ENCODE results near the gene DENND10. TPM values are rescaled to one million over a fixed set of nuclear protein-coding genes. Genes with fewer than 3 reads are reported as not detected.
"Not testable (repeated sequence)": the region's sequence is repeated elsewhere in the genome, so short reads cannot be mapped to it uniquely, and the experiment has no call there.

Gene DENND10
- total RNA-seq, 4 donors from 2014 or later = 25.8 to 46.2 (median 40.5) TPM

DNA sequence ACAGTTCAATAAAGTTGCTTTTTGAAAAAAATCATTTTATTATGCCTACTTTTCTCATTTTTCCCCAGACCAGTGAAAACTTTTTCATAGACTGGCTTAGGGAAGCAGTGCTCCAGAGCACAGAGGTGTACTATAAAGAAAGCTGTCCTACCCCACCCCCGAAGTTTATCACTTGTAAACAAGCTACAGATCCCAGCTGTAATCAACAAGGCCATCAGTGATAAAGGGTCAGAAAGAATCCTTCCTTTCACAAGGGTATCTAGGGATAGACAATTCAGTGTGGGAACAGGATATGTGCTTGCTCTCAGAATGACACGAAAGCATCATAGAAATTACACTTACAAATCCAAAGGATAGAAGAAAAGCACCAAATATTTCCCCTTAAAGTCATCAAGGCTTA lies 70.2 kb downstream of the DENND10 start:
- 67 to 85% methylated on average over 2 of the region's 2 CpGs for WGBS, 2 donors
- DNase-seq (ENCODE audit: low spot score in 2 of 2) = no peak
- H3K4me3 ChIP-seq (ENCODE audit: low read depth, poor library complexity, severe bottlenecking) = no peak overlapping the region
- intact Hi-C loops (cut with DNase I; ENCODE audit: low total_unique reads) = no loop called here
- TF ChIP-seq, protein P1, sequence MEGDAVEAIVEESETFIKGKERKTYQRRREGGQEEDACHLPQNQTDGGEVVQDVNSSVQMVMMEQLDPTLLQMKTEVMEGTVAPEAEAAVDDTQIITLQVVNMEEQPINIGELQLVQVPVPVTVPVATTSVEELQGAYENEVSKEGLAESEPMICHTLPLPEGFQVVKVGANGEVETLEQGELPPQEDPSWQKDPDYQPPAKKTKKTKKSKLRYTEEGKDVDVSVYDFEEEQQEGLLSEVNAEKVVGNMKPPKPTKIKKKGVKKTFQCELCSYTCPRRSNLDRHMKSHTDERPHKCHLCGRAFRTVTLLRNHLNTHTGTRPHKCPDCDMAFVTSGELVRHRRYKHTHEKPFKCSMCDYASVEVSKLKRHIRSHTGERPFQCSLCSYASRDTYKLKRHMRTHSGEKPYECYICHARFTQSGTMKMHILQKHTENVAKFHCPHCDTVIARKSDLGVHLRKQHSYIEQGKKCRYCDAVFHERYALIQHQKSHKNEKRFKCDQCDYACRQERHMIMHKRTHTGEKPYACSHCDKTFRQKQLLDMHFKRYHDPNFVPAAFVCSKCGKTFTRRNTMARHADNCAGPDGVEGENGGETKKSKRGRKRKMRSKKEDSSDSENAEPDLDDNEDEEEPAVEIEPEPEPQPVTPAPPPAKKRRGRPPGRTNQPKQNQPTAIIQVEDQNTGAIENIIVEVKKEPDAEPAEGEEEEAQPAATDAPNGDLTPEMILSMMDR (IDR thresholded peaks at IDR 0.05) = no peak
- TF ChIP-seq POLR2A (IDR thresholded peaks at IDR 0.05) = no peak

DNA sequence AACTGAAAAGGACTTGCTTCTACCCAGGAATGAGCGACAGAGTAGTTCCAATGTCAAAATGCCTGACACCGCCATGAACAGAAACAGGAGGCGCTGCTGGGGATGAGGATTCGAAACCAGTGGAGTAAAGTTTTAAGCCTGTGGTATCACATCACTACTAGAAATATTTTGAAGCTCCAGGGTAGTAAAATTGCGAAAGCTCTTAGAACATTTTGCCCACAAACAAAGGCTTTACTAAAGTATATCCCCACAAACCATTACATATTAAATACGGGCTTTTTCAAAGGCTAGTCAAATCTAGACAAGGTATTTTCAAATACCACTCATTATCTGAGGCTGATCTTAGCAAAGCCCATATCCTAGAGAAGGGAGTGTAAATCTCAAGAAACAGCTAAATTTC lies 72.3 kb downstream of the DENND10 start:
- WGBS, 2 donors = 88 to 90% methylated on average over 6 of the region's 6 CpGs
- intact Hi-C loops (cut with DNase I; ENCODE audit: low total_unique reads) = no loop called here
- DNase-seq (ENCODE audit: low spot score in 2 of 2) = no peak
- H3K4me3 ChIP-seq (ENCODE audit: low read depth, poor library complexity, severe bottlenecking) = no peak overlapping the region
- TF ChIP-seq, protein P1 (IDR thresholded peaks at IDR 0.05) = no peak
- no peak for TF ChIP-seq POLR2A (IDR thresholded peaks at IDR 0.05)

DNA sequence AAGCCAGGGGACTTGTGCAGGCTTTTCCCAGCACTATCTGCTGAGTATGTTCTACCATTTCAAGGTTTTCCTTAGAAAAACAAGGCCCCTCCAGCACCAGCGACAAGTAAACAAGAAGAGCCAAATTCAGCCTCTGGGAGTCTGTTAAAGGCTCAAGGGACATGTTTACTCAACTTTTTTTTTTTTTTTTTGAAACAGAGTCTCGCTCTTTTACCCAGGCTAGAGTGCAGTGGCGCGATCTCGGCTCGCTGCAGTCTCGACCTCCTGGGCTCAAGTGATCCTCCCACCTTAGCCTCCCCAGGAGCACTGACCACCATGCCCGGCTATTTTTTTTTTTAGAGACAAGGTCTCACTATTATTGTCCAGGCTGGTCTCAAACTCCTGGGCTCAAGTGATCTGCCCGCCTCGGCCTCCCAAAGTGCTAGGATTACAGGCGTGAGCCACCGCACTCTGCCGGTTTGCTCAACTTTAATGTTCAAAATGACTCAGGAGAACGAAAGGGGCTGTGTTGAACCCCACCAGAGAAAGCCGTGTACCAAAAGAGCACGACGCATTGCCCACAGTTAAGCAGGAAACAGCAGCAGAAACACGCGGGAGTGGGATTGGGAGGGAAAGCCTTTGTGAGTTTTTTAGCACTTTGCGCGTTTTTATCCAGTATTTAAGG lies 73.9 kb downstream of the DENND10 start:
- no peak for DNase-seq (ENCODE audit: low spot score in 2 of 2)
- TF ChIP-seq, protein P1 (IDR thresholded peaks at IDR 0.05) = no peak
- no peak for TF ChIP-seq POLR2A (IDR thresholded peaks at IDR 0.05)
- intact Hi-C loops (cut with DNase I; ENCODE audit: low total_unique reads) = no loop called here
- peak overlapping the region; percentile 40 for H3K4me3 ChIP-seq (ENCODE audit: low read depth, poor library complexity, severe bottlenecking)
- WGBS, 2 donors = 26 to 28% methylated on average over 21 of the region's 21 CpGs

DNA sequence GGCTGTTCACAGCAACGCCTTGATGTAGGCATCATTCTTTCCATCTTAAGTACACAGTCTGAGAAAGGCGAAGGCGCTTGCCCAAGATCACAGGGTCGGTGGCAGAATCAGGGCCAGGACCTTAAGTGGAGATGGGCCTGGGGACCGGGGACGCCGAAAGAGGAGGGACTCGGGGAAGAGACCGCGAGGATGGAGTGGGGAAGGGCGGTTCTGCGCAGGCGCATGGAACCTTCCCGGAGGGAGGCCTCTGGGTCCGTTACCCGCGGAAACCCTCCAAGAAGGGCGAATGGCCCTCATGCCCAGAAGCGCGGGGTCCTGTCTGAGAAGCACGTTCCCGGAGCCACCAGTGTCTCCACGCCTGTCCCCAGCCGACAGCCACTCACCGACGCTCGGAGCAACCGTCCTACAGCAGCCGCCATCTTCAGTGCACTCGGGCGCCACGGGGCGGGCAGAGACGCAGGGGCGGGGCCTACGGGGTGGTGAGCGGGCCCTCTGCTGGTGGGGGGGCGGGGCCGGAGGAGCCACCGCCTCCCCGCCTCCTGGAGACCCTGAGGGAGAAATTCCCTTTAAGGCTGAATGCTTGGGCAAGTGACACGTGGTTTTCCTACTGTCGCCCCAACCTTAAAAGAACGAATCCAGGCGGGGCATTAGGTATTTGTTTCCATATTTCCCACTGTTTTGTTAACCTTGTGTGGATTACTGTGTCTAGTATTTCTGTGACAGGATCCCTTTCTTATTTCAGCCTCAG lies 74.6 kb downstream of the DENND10 start, which contains the start of gene PRDX3:
PRDX3 (minus strand) TSS at position 441 of the 748 bp plus-strand sequence; CDS start at position 419, 22 bp downstream.
- WGBS, 2 donors = 0% methylated on average over 24 to 30 of the region's 45 CpGs
- peak; percentile 91 to 99 for DNase-seq (ENCODE audit: low spot score in 2 of 2)
- TF ChIP-seq, protein P1 (IDR thresholded peaks at IDR 0.05) = no peak
- peak in 1 of 2 donors; percentile 58 for TF ChIP-seq POLR2A (IDR thresholded peaks at IDR 0.05)
- peak within 1 kb of the TSS; percentile 40 for H3K4me3 ChIP-seq (ENCODE audit: low read depth, poor library complexity, severe bottlenecking)
- intact Hi-C loops (cut with DNase I; ENCODE audit: low total_unique reads) = no loop called here

DNA sequence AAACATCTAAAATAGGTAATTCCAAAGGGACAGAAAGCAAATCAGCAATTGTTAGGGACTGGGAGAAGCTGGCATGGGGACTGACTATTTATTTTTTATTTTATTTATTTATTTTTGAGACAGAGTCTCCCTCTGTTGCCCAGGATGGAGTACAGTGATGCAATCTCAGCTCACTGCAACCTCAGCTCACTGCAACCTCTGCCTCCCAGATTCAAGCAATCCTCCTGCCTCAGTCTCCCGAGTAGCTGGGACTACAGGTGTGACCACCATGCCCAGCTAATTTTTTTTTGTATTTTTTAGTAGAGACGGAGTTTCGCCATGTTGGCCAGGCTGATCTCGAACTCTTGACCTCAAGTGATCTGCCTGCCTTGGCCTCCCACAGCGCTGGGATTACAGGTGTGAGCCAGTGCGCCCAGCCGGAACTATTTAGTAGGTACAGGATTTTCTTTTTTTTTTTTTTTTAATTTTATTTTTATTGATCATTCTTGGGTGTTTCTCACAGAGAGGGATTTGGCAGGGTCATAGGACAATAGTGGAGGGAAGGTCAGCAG lies 77.0 kb downstream of the DENND10 start:
- DNase-seq (ENCODE audit: low spot score in 2 of 2); H3K4me3 ChIP-seq (ENCODE audit: low read depth, poor library complexity, severe bottlenecking); intact Hi-C loops (cut with DNase I; ENCODE audit: low total_unique reads): not testable (repeated sequence)
- WGBS, 2 donors = 96 to 98% methylated on average over 7 of the region's 7 CpGs

Data from lower leg skin (tissue), 4 donors.